Activated naive CD4-positive, alpha-beta T cell treated with anti-CD3 and anti-CD28 coated beads for 36 hours (primary cell): ENCODE data around the gene FZD2. TPM values are rescaled to one million over a fixed set of nuclear protein-coding genes. Genes with fewer than 3 reads are reported as not detected.

Experiments used
- CTCF ChIA-PET: fragments of 350-600 bp; sonication (Branson Sonifier 250); formaldehyde crosslinking; loops from one replicate; lab custom pipeline; 2021; ENCODE audit warnings: antibody characterized with exemption; lab: Charles Lee
- DNase-seq: peaks from one replicate; pipeline ENCODE4 v3.0.0-alpha.2; 2020
- H3K27ac Mint-ChIP-seq: one replicate; pipeline ENCODE4 v1.8.0; 2021; ENCODE audit warnings: mild to moderate bottlenecking, mixed read lengths
- H3K27me3 Mint-ChIP-seq: one replicate; pipeline ENCODE4 v1.8.0; 2021; ENCODE audit warnings: low read depth, mixed read lengths
- H3K36me3 Mint-ChIP-seq: one replicate; pipeline ENCODE4 v1.8.0; 2021; ENCODE audit warnings: low read depth, mixed read lengths
- H3K4me1 Mint-ChIP-seq: one replicate; pipeline ENCODE4 v1.8.0; 2021; ENCODE audit warnings: low read depth, mixed read lengths
- H3K4me3 Mint-ChIP-seq: one replicate; pipeline ENCODE4 v1.8.0; 2021; ENCODE audit warnings: mild to moderate bottlenecking, moderate library complexity, mixed read lengths
- H3K9me3 Mint-ChIP-seq: one replicate; pipeline ENCODE4 v1.8.0; 2021; ENCODE audit warnings: mixed read lengths
- intact Hi-C: fragments of 100-400 bp; cut with micrococcal nuclease; formaldehyde crosslinking; loops from one replicate; pipeline ENCODE4 v1.15.1; 2023
- total RNA-seq, 2 experiments: library from RNA; stranded (reverse); gene quantifications; one replicate each; pipeline ENCODE4 v1.2.3, GENCODE V29; 2021

Gene FZD2
- total RNA-seq, 2 experiments from 2014 or later, result not detected

DNA sequence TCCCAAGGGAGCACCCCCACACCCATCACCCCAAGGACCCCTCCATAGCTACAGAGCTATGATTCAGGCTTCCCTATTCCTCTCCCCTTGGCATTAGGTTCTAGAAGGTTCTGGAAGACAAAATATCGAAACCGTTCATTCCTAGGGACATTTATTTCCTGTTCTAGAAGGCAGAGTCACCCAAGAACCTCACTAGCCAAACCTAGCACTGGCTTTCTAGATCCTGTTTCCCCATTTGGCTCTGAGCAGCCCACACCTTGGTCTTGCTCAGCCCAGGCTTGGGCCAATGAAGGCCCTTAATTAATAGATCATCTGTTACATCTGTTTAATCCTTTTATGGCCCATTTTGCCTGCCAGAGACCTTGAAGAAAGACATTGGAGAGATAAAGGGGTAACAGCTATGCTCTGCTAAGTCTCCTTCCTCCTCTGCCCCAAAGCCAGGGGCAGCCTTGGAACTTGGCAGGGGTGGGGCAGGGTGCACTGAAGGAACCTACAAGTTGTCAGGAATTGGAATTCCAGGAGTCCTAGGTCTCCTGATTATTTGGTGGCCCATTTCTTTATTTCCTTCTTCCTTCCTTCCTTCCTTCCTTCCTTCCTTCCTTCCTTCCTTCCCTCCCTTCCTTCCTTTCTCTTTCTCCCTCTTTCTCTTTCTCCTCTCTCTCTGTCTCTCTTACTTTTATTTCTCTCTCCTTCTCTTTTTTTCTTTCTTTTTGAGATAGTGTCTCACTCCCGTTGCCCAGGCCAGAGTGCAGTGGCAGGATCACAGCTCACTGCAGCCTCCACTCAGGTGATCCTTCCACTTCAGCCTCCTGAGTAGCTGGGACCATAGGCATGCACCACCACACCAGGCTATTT is 8.7 kb upstream of the FZD2 start:
- Mint-ChIP-seq H3K27me3 (peaks cover 19% of the 10 kb centered on the region), H3K4me1 (no peaks in the 10 kb centered on the region), H3K36me3 (no peaks in the 10 kb centered on the region), H3K27ac (no peak overlapping the region), H3K4me3 (no peak overlapping the region), H3K9me3 (no peaks in the 10 kb centered on the region)
- no peak for DNase-seq
- intact Hi-C loops, result no loop called here
- CTCF ChIA-PET, result interaction anchor here (0.7 to 1.1 kb wide), 2 partner anchors 15 to 1304 kb away, joined by 3 read pairs; no protein-coding TSS in a partner anchor

DNA sequence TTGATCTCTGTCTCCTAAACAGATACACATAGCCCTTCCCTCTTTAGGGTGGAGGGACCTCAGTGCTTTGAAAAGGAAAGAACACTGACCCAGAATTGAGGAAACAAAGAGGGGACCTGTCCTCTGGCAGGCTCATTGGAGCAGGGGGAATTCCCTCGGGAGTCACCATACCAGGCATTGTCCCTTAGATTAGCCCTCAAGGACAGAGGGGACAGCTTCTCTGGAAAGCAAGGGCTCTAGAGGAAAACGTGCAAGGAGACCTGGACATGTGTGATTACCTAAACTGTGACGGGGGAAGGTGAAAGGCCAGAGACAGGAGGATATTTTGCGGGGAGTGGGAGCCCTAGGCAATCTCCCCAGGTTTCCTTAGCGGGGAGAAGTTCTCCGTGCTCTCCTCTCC is 7.6 kb upstream of the FZD2 start:
- H3K4me1 Mint-ChIP-seq, result no peaks in the 10 kb centered on the region
- H3K9me3 Mint-ChIP-seq, result no peaks in the 10 kb centered on the region
- no peak overlapping the region for H3K4me3 Mint-ChIP-seq
- intact Hi-C loops, result no loop called here
- no peak for DNase-seq
- peaks cover 19% of the 10 kb centered on the region for H3K27me3 Mint-ChIP-seq
- no peaks in the 10 kb centered on the region for H3K36me3 Mint-ChIP-seq
- CTCF ChIA-PET, result interaction anchor here (0.6 kb wide), 1 partner anchor 447 kb away, joined by 4 read pairs; no protein-coding TSS in a partner anchor
- H3K27ac Mint-ChIP-seq, result no peak overlapping the region

DNA sequence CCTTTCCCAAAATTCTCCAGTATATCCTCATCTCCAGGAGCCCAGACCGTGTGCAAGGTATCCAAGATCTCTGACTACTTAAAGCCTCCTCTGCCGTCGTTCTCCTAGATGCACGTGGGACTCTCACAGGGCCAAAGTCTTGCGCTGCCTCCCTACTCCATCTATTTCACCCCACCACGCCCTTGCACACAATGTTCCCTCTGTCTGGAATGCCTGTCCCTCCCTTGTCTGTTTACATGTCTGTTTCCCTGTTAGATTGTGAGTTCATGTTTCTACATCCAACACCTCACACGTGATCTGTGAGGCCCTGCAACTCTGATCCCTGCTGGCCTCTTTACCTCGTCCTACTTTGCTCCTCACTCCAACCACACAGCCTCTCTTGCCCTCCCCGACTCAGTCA is 4.9 kb upstream of the FZD2 start:
- peaks cover 29% of the 10 kb centered on the region for H3K27me3 Mint-ChIP-seq
- no peaks in the 10 kb centered on the region for H3K36me3 Mint-ChIP-seq
- intact Hi-C loops, result no loop called here
- H3K4me3 Mint-ChIP-seq, result no peak overlapping the region
- DNase-seq, result no peak
- no peak overlapping the region for H3K27ac Mint-ChIP-seq
- CTCF ChIA-PET, result interaction anchor here (1.1 kb wide), 1 partner anchor 19 kb away, joined by 4 read pairs; no protein-coding TSS in a partner anchor
- peaks cover 9% of the 10 kb centered on the region for H3K4me1 Mint-ChIP-seq
- no peaks in the 10 kb centered on the region for H3K9me3 Mint-ChIP-seq

DNA sequence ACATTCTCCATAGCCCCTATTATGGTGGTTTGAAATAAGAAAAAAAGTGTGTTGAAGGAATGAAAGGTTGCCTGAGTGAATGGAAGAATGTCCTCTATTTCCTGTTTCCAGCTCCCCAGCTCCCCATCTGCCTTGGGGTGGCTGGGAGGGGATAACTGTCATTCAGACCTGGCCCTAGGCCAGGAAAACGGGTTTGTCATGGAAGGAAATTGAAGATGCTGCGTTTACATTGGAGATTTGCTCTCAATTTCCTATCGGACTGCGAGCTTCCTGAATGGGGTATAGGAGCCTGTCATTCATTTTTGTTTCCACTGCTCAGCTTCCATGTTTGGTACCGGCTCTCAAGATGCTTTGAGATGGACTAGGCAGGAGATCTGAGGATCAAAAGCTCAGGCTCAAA is 2.2 kb upstream of the FZD2 start:
- no peak for DNase-seq
- H3K9me3 Mint-ChIP-seq, result peaks cover 2% of the 10 kb centered on the region
- H3K27me3 Mint-ChIP-seq, result peaks cover 47% of the 10 kb centered on the region
- intact Hi-C loops, result no loop called here
- peaks cover 19% of the 10 kb centered on the region for H3K4me1 Mint-ChIP-seq
- H3K4me3 Mint-ChIP-seq, result no peak overlapping the region
- CTCF ChIA-PET, result no interaction called here
- no peak overlapping the region for H3K27ac Mint-ChIP-seq
- no peaks in the 10 kb centered on the region for H3K36me3 Mint-ChIP-seq

DNA sequence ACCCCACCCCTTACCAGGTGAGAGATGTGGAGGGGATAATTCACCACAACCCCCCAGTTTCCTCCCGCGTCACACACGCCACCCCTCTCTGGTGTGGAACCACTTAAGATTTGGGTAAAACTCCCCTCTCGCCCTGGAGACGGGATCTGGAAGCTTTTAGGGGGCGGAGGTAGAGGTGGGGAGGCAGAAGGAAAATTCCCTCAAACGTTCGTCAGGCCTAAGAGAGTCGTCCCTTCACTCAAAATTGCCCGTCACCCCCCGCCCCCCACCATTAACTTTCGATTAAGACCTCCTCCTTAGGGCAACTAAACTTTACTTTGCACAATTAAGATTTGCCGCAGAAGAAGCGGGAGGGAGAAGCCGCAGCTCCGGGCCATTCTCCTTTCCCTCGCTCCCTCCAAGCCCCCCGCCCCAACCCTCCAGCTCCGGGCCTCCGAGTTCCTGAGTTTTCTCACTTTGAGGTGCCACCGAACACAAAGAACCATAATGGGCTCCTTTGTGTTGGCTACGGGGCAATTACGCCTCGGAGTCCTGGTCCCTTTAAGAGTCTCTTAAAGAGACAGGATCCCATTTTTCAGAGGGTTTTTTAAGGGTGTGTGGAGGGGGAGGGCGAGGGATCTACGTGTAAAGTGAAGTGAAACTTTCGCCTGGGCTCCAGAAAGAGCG is 985 bp upstream of the FZD2 start:
- Mint-ChIP-seq H3K4me1 (peaks cover 19% of the 10 kb centered on the region), H3K27ac (no peak overlapping the region), H3K9me3 (peaks cover 2% of the 10 kb centered on the region), H3K36me3 (no peaks in the 10 kb centered on the region), H3K27me3 (peaks cover 58% of the 10 kb centered on the region), H3K4me3 (peak overlapping the region; percentile 75)
- intact Hi-C loops, result no loop called here
- no peak for DNase-seq
- CTCF ChIA-PET, result no interaction called here

DNA sequence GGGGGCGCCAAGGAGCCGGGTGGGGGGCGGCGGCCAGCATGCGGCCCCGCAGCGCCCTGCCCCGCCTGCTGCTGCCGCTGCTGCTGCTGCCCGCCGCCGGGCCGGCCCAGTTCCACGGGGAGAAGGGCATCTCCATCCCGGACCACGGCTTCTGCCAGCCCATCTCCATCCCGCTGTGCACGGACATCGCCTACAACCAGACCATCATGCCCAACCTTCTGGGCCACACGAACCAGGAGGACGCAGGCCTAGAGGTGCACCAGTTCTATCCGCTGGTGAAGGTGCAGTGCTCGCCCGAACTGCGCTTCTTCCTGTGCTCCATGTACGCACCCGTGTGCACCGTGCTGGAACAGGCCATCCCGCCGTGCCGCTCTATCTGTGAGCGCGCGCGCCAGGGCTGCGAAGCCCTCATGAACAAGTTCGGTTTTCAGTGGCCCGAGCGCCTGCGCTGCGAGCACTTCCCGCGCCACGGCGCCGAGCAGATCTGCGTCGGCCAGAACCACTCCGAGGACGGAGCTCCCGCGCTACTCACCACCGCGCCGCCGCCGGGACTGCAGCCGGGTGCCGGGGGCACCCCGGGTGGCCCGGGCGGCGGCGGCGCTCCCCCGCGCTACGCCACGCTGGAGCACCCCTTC is 484 bp downstream of the FZD2 start:
- peaks cover 19% of the 10 kb centered on the region for H3K4me1 Mint-ChIP-seq
- intact Hi-C loops, result no loop called here
- CTCF ChIA-PET, result no interaction called here
- H3K4me3 Mint-ChIP-seq, result peak overlapping the region; percentile 73
- no peaks in the 10 kb centered on the region for H3K36me3 Mint-ChIP-seq
- H3K27ac Mint-ChIP-seq, result no peak overlapping the region
- peak; percentile 39 for DNase-seq
- H3K9me3 Mint-ChIP-seq, result peaks cover 2% of the 10 kb centered on the region
- H3K27me3 Mint-ChIP-seq, result peaks cover 65% of the 10 kb centered on the region

DNA sequence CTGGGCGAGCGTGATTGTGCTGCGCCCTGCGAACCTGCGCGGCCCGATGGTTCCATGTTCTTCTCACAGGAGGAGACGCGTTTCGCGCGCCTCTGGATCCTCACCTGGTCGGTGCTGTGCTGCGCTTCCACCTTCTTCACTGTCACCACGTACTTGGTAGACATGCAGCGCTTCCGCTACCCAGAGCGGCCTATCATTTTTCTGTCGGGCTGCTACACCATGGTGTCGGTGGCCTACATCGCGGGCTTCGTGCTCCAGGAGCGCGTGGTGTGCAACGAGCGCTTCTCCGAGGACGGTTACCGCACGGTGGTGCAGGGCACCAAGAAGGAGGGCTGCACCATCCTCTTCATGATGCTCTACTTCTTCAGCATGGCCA is 1.0 kb downstream of the FZD2 start:
- peaks cover 69% of the 10 kb centered on the region for H3K27me3 Mint-ChIP-seq
- no peaks in the 10 kb centered on the region for H3K36me3 Mint-ChIP-seq
- CTCF ChIA-PET, result no interaction called here
- DNase-seq, result no peak
- intact Hi-C loops, result no loop called here
- peaks cover 19% of the 10 kb centered on the region for H3K4me1 Mint-ChIP-seq
- peak overlapping the region; percentile 63 for H3K4me3 Mint-ChIP-seq
- no peak overlapping the region for H3K27ac Mint-ChIP-seq
- peaks cover 2% of the 10 kb centered on the region for H3K9me3 Mint-ChIP-seq

DNA sequence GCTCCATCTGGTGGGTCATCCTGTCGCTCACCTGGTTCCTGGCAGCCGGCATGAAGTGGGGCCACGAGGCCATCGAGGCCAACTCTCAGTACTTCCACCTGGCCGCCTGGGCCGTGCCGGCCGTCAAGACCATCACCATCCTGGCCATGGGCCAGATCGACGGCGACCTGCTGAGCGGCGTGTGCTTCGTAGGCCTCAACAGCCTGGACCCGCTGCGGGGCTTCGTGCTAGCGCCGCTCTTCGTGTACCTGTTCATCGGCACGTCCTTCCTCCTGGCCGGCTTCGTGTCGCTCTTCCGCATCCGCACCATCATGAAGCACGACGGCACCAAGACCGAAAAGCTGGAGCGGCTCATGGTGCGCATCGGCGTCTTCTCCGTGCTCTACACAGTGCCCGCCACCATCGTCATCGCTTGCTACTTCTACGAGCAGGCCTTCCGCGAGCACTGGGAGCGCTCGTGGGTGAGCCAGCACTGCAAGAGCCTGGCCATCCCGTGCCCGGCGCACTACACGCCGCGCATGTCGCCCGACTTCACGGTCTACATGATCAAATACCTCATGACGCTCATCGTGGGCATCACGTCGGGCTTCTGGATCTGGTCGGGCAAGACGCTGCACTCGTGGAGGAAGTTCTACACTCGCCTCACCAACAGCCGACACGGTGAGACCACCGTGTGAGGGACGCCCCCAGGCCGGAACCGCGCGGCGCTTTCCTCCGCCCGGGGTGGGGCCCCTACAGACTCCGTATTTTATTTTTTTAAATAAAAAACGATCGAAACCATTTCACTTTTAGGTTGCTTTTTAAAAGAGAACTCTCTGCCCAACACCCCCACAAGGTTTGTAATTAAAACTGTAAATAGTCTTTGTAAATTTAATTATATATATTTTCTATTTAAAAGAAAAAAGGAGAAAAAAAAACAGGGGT is 1.7 kb downstream of the FZD2 start:
- intact Hi-C loops, result no loop called here
- peaks cover 19% of the 10 kb centered on the region for H3K4me1 Mint-ChIP-seq
- no peaks in the 10 kb centered on the region for H3K36me3 Mint-ChIP-seq
- H3K27me3 Mint-ChIP-seq, result peaks cover 74% of the 10 kb centered on the region
- peaks cover 2% of the 10 kb centered on the region for H3K9me3 Mint-ChIP-seq
- DNase-seq, result no peak
- H3K27ac Mint-ChIP-seq, result peak overlapping the region; percentile 50
- CTCF ChIA-PET, result no interaction called here
- no peak overlapping the region for H3K4me3 Mint-ChIP-seq

DNA sequence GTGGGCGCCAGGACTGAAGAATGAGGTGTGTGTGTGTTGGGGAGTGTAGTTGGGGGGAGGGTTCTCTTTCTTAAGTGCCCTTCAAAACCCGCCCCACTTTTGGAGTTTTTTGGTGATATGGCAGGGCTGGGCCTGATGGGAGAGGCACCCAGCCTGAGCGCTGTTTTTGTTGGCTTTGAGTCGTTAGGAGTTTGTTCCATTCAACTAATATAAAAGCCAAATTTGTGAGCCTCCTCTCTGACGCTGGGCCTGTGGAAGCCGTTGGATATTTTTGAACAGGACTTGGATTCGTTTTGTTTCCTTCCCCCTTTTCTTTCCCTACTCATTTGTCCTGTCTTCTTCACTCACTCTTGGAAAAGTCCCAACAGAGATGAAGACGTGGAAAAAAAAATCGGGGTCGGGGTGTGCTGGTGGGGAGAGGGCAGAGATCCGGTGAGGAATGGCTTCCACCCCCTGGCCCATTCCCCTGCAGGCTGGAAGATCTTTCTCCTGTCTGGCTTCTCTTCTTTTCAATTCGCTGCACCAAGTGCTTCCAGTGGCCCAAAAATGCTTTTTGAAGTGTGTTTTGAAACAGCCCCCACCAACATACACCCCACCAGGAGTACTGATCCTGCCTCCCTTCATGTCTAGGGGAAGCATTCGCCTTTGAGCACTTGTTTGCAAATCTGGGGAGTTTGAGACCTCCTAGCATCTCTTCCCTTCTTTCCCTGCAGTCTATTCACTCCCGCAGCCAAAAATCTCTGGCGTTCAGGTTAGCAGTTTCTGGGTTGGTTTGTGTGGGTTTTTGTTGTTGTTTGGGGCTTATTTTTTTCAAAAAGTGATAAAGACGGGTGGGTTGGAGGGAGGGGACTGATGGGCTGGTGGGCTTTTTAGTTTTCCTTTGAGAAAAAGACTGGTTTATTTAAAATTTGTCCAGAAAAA is 2.6 kb downstream of the FZD2 start:
- H3K4me1 Mint-ChIP-seq, result peaks cover 19% of the 10 kb centered on the region
- peaks cover 78% of the 10 kb centered on the region for H3K27me3 Mint-ChIP-seq
- no peak overlapping the region for H3K27ac Mint-ChIP-seq
- CTCF ChIA-PET, result no interaction called here
- no peak overlapping the region for H3K4me3 Mint-ChIP-seq
- peaks cover 2% of the 10 kb centered on the region for H3K9me3 Mint-ChIP-seq
- intact Hi-C loops, result no loop called here
- no peaks in the 10 kb centered on the region for H3K36me3 Mint-ChIP-seq
- DNase-seq, result no peak

DNA sequence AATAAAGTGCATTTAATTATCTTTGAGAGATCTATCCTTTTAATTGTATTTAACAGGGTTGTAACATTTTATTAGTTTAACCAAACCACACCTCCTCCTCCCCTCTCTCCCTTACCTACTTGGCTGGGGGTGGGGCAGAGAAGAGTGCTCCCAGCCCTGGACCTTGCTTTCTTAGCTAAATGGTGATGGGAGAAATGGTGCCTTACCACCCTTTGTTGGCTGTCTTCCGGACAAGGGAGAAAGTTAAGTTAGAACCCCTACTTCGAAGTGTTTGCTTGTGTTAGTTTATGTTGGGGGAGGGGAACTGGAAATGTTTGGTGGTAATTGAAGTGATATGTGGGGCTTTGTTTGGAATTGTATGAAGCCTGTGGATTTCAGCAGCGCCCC is 3.9 kb downstream of the FZD2 start:
- peaks cover 19% of the 10 kb centered on the region for H3K4me1 Mint-ChIP-seq
- CTCF ChIA-PET, result no interaction called here
- H3K4me3 Mint-ChIP-seq, result no peak overlapping the region
- no peak for DNase-seq
- no peaks in the 10 kb centered on the region for H3K36me3 Mint-ChIP-seq
- intact Hi-C loops, result no loop called here
- H3K27me3 Mint-ChIP-seq, result peaks cover 74% of the 10 kb centered on the region
- peaks cover 6% of the 10 kb centered on the region for H3K9me3 Mint-ChIP-seq
- no peak overlapping the region for H3K27ac Mint-ChIP-seq

DNA sequence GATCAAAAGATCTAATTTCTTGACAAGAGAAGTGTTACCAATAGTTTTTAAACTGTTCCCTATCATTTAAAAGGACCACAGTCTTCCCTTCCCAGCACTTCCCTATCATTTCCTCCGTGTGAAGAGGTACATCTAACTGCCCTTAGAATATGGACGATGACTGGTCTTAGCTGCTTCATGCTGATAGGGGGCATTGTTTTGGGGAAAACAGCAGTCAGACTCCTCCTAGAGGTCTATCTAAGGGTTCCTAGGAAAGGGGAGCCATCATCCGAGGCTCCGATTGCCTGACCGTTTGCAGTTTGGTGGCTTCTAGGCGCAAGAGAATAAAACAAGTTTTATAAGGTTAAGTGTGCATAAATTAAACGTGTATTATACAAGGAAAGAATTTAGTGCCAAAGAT is 7.1 kb downstream of the FZD2 start:
- CTCF ChIA-PET, result interaction anchor here (1.3 kb wide), 1 partner anchor 17 kb away, joined by 3 read pairs; no protein-coding TSS in a partner anchor
- intact Hi-C loops, result no loop called here
- peaks cover 4% of the 10 kb centered on the region for H3K9me3 Mint-ChIP-seq

More for the DNA sequence above, 7.1 kb downstream of the FZD2 start:
- DNase-seq, result no peak
- no peaks in the 10 kb centered on the region for H3K4me1 Mint-ChIP-seq
- no peaks in the 10 kb centered on the region for H3K36me3 Mint-ChIP-seq
- H3K27ac Mint-ChIP-seq, result no peak overlapping the region
- H3K4me3 Mint-ChIP-seq, result no peak overlapping the region
- peaks cover 49% of the 10 kb centered on the region for H3K27me3 Mint-ChIP-seq
